ENCODE results near the gene NFIA. TPM values are rescaled to one million over a fixed set of nuclear protein-coding genes. Genes with fewer than 3 reads are reported as not detected.

The NFIA gene
- total and polyA plus RNA-seq, 9 of the 15 experiments (the other 6 are each of a cell fraction or from before 2014, with no cell fraction given): 5.3 to 24.9 (median 9.8) TPM

GRCh38 chr1:61082311-61083012, at the start of gene NFIA (continued):
- TF ChIP-seq ARID3A (IDR thresholded peaks at IDR 0.05; ENCODE audit: borderline replicate concordance, low read depth, low read length) (no peak), ZNF75A (CRISPR knock-in tag; IDR thresholded peaks at IDR 0.05) (no peak), PTBP1 (IDR thresholded peaks at IDR 0.05; ENCODE audit: low read depth, low read length) (0 out of 2 replicates have a peak, but pooled peaks have one; percentile 44), ZKSCAN1 (IDR thresholded peaks at IDR 0.05; ENCODE audit: low read depth, low read length) (no peak), ZFP36 (IDR thresholded peaks at IDR 0.05; ENCODE audit: low read depth, low read length, partially characterized antibody) (no peak), HLTF (IDR thresholded peaks at IDR 0.05) (peak; percentile 92; the same call in 1 of the 2 replicates), ZBTB49 (CRISPR knock-in tag; IDR thresholded peaks at IDR 0.05; ENCODE audit: borderline replicate concordance) (no peak), MCM2 (IDR thresholded peaks at IDR 0.05; ENCODE audit: low read depth) (no peak), SREBF2 (CRISPR knock-in tag; IDR thresholded peaks at IDR 0.05) (no peak), ZNF584 (CRISPR knock-in tag; IDR thresholded peaks at IDR 0.05; ENCODE audit: low read depth) (no peak)
- TF ChIP-seq, protein P1, sequence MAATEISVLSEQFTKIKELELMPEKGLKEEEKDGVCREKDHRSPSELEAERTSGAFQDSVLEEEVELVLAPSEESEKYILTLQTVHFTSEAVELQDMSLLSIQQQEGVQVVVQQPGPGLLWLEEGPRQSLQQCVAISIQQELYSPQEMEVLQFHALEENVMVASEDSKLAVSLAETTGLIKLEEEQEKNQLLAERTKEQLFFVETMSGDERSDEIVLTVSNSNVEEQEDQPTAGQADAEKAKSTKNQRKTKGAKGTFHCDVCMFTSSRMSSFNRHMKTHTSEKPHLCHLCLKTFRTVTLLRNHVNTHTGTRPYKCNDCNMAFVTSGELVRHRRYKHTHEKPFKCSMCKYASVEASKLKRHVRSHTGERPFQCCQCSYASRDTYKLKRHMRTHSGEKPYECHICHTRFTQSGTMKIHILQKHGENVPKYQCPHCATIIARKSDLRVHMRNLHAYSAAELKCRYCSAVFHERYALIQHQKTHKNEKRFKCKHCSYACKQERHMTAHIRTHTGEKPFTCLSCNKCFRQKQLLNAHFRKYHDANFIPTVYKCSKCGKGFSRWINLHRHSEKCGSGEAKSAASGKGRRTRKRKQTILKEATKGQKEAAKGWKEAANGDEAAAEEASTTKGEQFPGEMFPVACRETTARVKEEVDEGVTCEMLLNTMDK (IDR thresholded peaks at IDR 0.05; ENCODE audit: borderline replicate concordance, insufficient read depth, low read depth, low read length, poor library complexity, severe bottlenecking): no peak
- TF ChIP-seq, protein P2, sequence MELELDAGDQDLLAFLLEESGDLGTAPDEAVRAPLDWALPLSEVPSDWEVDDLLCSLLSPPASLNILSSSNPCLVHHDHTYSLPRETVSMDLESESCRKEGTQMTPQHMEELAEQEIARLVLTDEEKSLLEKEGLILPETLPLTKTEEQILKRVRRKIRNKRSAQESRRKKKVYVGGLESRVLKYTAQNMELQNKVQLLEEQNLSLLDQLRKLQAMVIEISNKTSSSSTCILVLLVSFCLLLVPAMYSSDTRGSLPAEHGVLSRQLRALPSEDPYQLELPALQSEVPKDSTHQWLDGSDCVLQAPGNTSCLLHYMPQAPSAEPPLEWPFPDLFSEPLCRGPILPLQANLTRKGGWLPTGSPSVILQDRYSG (tag; conservative IDR thresholded peaks at IDR 0.05; ENCODE audit: low read depth): no peak
- TF ChIP-seq, protein P3, sequence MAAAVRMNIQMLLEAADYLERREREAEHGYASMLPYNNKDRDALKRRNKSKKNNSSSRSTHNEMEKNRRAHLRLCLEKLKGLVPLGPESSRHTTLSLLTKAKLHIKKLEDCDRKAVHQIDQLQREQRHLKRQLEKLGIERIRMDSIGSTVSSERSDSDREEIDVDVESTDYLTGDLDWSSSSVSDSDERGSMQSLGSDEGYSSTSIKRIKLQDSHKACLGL (CRISPR knock-in tag; IDR thresholded peaks at IDR 0.05; ENCODE audit: borderline replicate concordance, poor library complexity, severe bottlenecking): no peak
- TF ChIP-seq, protein P4, sequence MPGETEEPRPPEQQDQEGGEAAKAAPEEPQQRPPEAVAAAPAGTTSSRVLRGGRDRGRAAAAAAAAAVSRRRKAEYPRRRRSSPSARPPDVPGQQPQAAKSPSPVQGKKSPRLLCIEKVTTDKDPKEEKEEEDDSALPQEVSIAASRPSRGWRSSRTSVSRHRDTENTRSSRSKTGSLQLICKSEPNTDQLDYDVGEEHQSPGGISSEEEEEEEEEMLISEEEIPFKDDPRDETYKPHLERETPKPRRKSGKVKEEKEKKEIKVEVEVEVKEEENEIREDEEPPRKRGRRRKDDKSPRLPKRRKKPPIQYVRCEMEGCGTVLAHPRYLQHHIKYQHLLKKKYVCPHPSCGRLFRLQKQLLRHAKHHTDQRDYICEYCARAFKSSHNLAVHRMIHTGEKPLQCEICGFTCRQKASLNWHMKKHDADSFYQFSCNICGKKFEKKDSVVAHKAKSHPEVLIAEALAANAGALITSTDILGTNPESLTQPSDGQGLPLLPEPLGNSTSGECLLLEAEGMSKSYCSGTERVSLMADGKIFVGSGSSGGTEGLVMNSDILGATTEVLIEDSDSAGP (CRISPR knock-in tag; IDR thresholded peaks at IDR 0.05): peak; percentile 80
- TF ChIP-seq, protein P5, sequence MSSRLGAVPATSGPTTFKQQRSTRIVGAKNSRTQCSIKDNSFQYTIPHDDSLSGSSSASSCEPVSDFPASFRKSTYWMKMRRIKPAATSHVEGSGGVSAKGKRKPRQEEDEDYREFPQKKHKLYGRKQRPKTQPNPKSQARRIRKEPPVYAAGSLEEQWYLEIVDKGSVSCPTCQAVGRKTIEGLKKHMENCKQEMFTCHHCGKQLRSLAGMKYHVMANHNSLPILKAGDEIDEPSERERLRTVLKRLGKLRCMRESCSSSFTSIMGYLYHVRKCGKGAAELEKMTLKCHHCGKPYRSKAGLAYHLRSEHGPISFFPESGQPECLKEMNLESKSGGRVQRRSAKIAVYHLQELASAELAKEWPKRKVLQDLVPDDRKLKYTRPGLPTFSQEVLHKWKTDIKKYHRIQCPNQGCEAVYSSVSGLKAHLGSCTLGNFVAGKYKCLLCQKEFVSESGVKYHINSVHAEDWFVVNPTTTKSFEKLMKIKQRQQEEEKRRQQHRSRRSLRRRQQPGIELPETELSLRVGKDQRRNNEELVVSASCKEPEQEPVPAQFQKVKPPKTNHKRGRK (tag; IDR thresholded peaks at IDR 0.05): peak; percentile 43; the same call in 1 of the 2 replicates
